Erythroblast (primary cell): ENCODE results near the gene S100A3.

Experiments
- GATA1 ChIP-seq: IDR thresholded peaks from 2 replicates; pipeline ENCODE4 v1.6.1; 2011; ENCODE audit warnings: low read depth, mild to moderate bottlenecking, control low read depth, low read length, moderate library complexity
- POLR2A ChIP-seq: IDR thresholded peaks from 2 replicates; pipeline ENCODE4 v1.6.1; 2011; ENCODE audit warnings: mild to moderate bottlenecking, low read length

DNA sequence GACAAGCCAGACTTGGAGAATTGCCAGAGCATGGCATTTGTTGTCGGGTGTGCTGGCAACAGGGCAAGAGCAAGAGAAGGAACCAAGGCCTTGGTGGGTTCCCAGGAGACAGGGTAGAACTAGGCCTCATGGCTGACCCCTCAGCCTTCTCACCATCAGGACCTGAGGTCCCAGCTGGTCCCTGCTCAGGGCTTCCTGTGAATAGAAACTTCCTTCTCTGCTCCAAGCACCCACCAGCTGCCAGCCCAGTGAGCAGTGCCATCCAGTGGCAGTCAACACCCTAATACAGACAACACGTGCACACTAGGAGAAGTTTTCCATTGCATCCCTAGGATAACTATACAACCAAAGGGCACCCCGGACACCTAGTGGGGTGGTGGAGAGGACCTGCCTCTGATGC is 36.0 kb downstream of the S100A3 start:
- TF ChIP-seq POLR2A (no peak), GATA1 (no peak)
